ENCODE data around the gene LIG4. TPM values are rescaled to one million over a fixed set of nuclear protein-coding genes. Genes with fewer than 3 reads are reported as not detected.

LIG4 gene
- total RNA-seq, 1 experiment from 2014 or later = 11.1 TPM

- BruUV-seq (replicated peaks) = no TSS peak
- ChIA-PET POLR2A (ENCODE audit: low non-redundant PET) (interaction anchor here (0.6 kb wide), 1 partner anchor 44 kb away, joined by 3 read pairs; no protein-coding TSS in a partner anchor), CTCF (no interaction called here)
- intact Hi-C loops (cut with micrococcal nuclease; ENCODE audit: unreplicated experiment) = no loop called here
- peaks cover 4% of the 10 kb centered on the region for H3K36me3 ChIP-seq (ENCODE audit: insufficient read depth, low read length, poor library complexity, severe bottlenecking)
- peaks cover 12% of the 10 kb centered on the region for H3K4me1 ChIP-seq (ENCODE audit: insufficient read depth, low read length, poor library complexity, severe bottlenecking)
- DNase-seq (ENCODE audit: low spot score) = no peak
- peak overlapping the region; percentile 38 for H3K4me3 ChIP-seq (ENCODE audit: low read depth, low read length, poor library complexity, severe bottlenecking)
- no peak overlapping the region for H3K27ac ChIP-seq (ENCODE audit: low read depth, low read length, poor library complexity, severe bottlenecking)
- H3K27me3 ChIP-seq (replicated peaks; ENCODE audit: insufficient read depth, low read depth, low read length, poor library complexity) = no peaks in the 10 kb centered on the region
- H3K9me3 ChIP-seq (ENCODE audit: low read depth, low read length, poor library complexity, severe bottlenecking) = no peaks in the 10 kb centered on the region
- TF ChIP-seq CTCF (conservative IDR thresholded peaks at IDR 0.05; ENCODE audit: low read depth, low read length) = no peak
- no peak for TF ChIP-seq EZH2 (IDR thresholded peaks at IDR 0.05; ENCODE audit: borderline replicate concordance, low read depth, low read length, poor library complexity, severe bottlenecking)
Measured at GRCh38 chr13:108214441-108215271, 680 bp downstream of the LIG4 start.

DNA sequence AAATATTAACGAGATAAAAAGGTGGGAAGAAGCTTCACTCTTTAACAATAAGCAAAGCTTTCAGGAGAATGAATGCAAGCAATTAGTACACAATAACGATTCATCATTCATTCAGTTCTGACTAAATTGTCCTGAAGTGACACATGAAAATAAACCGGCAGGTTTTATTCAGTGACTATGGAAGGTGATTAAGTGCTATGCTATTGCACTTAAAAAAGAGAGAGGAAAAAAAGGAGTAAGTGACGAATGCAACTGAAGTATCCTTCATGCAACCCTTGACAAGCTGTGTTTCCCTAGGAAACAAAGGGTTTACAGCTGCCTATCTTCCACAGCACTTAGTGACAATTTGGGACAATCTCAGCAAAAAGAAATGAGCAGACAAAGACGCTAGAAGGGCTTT is 1.4 kb downstream of the LIG4 start:
- no peak for TF ChIP-seq EZH2 (IDR thresholded peaks at IDR 0.05; ENCODE audit: borderline replicate concordance, low read depth, low read length, poor library complexity, severe bottlenecking)
- TF ChIP-seq CTCF (conservative IDR thresholded peaks at IDR 0.05; ENCODE audit: low read depth, low read length) = no peak
- ChIA-PET CTCF (no interaction called here), POLR2A (ENCODE audit: low non-redundant PET) (no interaction called here)
- no peak for DNase-seq (ENCODE audit: low spot score)
- no peaks in the 10 kb centered on the region for H3K9me3 ChIP-seq (ENCODE audit: low read depth, low read length, poor library complexity, severe bottlenecking)
- no peak overlapping the region for H3K27ac ChIP-seq (ENCODE audit: low read depth, low read length, poor library complexity, severe bottlenecking)
- no TSS peak for BruUV-seq (replicated peaks)
- H3K27me3 ChIP-seq (replicated peaks; ENCODE audit: insufficient read depth, low read depth, low read length, poor library complexity) = no peaks in the 10 kb centered on the region
- intact Hi-C loops (cut with micrococcal nuclease; ENCODE audit: unreplicated experiment) = no loop called here
- H3K36me3 ChIP-seq (ENCODE audit: insufficient read depth, low read length, poor library complexity, severe bottlenecking) = peaks cover 4% of the 10 kb centered on the region
- peaks cover 7% of the 10 kb centered on the region for H3K4me1 ChIP-seq (ENCODE audit: insufficient read depth, low read length, poor library complexity, severe bottlenecking)
- peak overlapping the region; percentile 38 for H3K4me3 ChIP-seq (ENCODE audit: low read depth, low read length, poor library complexity, severe bottlenecking)

DNA sequence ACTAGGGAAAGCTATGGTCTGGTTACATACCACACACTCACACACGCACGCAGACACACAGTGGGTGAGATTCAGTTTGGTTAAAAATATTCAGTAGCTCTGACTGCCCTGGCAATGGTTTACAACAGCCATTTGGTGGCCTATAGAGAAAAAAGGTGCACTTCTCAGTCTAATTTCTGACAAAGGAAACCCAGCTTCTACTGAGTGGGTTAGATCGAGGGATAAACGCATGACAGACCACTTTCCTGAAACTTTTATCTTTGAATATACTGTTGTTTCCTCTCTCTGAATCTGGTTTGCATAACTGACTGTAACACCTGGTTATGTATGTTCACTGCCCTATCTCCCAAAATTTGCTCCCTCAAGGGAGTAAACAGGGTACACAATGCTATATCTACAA is 2.5 kb downstream of the LIG4 start:
- H3K4me1 ChIP-seq (ENCODE audit: insufficient read depth, low read length, poor library complexity, severe bottlenecking) = peaks cover 7% of the 10 kb centered on the region
- H3K27me3 ChIP-seq (replicated peaks; ENCODE audit: insufficient read depth, low read depth, low read length, poor library complexity) = no peaks in the 10 kb centered on the region
- H3K4me3 ChIP-seq (ENCODE audit: low read depth, low read length, poor library complexity, severe bottlenecking) = no peak overlapping the region
- no peak for DNase-seq (ENCODE audit: low spot score)
- CTCF ChIA-PET = no interaction called here
- TF ChIP-seq EZH2 (IDR thresholded peaks at IDR 0.05; ENCODE audit: borderline replicate concordance, low read depth, low read length, poor library complexity, severe bottlenecking) (no peak), CTCF (conservative IDR thresholded peaks at IDR 0.05; ENCODE audit: low read depth, low read length) (no peak)
- H3K36me3 ChIP-seq (ENCODE audit: insufficient read depth, low read length, poor library complexity, severe bottlenecking) = peaks cover 4% of the 10 kb centered on the region
- intact Hi-C loops (cut with micrococcal nuclease; ENCODE audit: unreplicated experiment) = no loop called here
- H3K9me3 ChIP-seq (ENCODE audit: low read depth, low read length, poor library complexity, severe bottlenecking) = no peaks in the 10 kb centered on the region
- BruUV-seq (replicated peaks) = no TSS peak
- POLR2A ChIA-PET (ENCODE audit: low non-redundant PET) = no interaction called here
- H3K27ac ChIP-seq (ENCODE audit: low read depth, low read length, poor library complexity, severe bottlenecking) = no peak overlapping the region

All from A673 (cell line).